ENCODE data around the gene SYT14.
"Not testable (repeated sequence)": the region's sequence is repeated elsewhere in the genome, so short reads cannot be mapped to it uniquely, and the experiment has no call there.

Gene SYT14

GRCh38 chr1:210025870-210026269 lies 87.9 kb downstream of the SYT14 start:
- DNase-seq (ENCODE audit: low read depth in 3 of 3): no peak

- no peak for DNase-seq (ENCODE audit: low read depth in 3 of 3)
These were observed 90.0 kb downstream of the SYT14 start for GRCh38 chr1:210027994-210028393.

- DNase-seq (ENCODE audit: low read depth in 3 of 3): no peak
These were observed 93.5 kb downstream of the SYT14 start for GRCh38 chr1:210031473-210031872.

- no peak for DNase-seq (ENCODE audit: low read depth in 3 of 3)
These were observed 105.0 kb downstream of the SYT14 start for GRCh38 chr1:210043058-210043457.

- no peak for DNase-seq (ENCODE audit: low read depth in 3 of 3)
These were observed 111.6 kb downstream of the SYT14 start for GRCh38 chr1:210049616-210050015.

GRCh38 chr1:210050491-210050890 lies 112.5 kb downstream of the SYT14 start:
- DNase-seq (ENCODE audit: low read depth in 3 of 3): not testable (repeated sequence)

GRCh38 chr1:210053126-210053525 lies 115.1 kb downstream of the SYT14 start:
- no peak for DNase-seq (ENCODE audit: low read depth in 3 of 3)

GRCh38 chr1:210057593-210057992 lies 119.6 kb downstream of the SYT14 start:
- DNase-seq (ENCODE audit: low read depth in 3 of 3): no peak

- DNase-seq (ENCODE audit: low read depth in 3 of 3): no peak
These were observed 124.0 kb downstream of the SYT14 start for GRCh38 chr1:210061992-210062391.

GRCh38 chr1:210070531-210070930 lies 132.5 kb downstream of the SYT14 start:
- no peak for DNase-seq (ENCODE audit: low read depth in 3 of 3)

GRCh38 chr1:210072129-210072528 lies 134.1 kb downstream of the SYT14 start:
- no peak for DNase-seq (ENCODE audit: low read depth in 3 of 3)

- no peak for DNase-seq (ENCODE audit: low read depth in 3 of 3)
These were observed 135.0 kb downstream of the SYT14 start for GRCh38 chr1:210072896-210073504.

GRCh38 chr1:210074904-210075303 lies 136.9 kb downstream of the SYT14 start:
- no peak for DNase-seq (ENCODE audit: low read depth in 3 of 3)

- no peak for DNase-seq (ENCODE audit: low read depth in 3 of 3)
These were observed 138.6 kb downstream of the SYT14 start for GRCh38 chr1:210076620-210077019.

- no peak for DNase-seq (ENCODE audit: low read depth in 3 of 3)
These were observed 143.5 kb downstream of the SYT14 start for GRCh38 chr1:210081494-210081893.

GRCh38 chr1:210085359-210085758 lies 147.3 kb downstream of the SYT14 start:
- DNase-seq (ENCODE audit: low read depth in 3 of 3): no peak

GRCh38 chr1:210087058-210087457 lies 149.0 kb downstream of the SYT14 start:
- no peak for DNase-seq (ENCODE audit: low read depth in 3 of 3)

GRCh38 chr1:210089855-210090254 lies 151.8 kb downstream of the SYT14 start:
- no peak for DNase-seq (ENCODE audit: low read depth in 3 of 3)

- DNase-seq (ENCODE audit: low read depth in 3 of 3): no peak
These were observed 154.3 kb downstream of the SYT14 start for GRCh38 chr1:210092366-210092765.

- no peak for DNase-seq (ENCODE audit: low read depth in 3 of 3)
These were observed 155.4 kb downstream of the SYT14 start for GRCh38 chr1:210093461-210093860.

GRCh38 chr1:210098356-210098755 lies 160.3 kb downstream of the SYT14 start:
- DNase-seq (ENCODE audit: low read depth in 3 of 3): no peak

- no peak for DNase-seq (ENCODE audit: low read depth in 3 of 3)
These were observed 161.9 kb downstream of the SYT14 start for GRCh38 chr1:210099921-210100320.

- no peak for DNase-seq (ENCODE audit: low read depth in 3 of 3)
These were observed 166.1 kb downstream of the SYT14 start for GRCh38 chr1:210104103-210104502.

GRCh38 chr1:210112906-210113305 lies 174.9 kb downstream of the SYT14 start:
- not testable (repeated sequence) for DNase-seq (ENCODE audit: low read depth in 3 of 3)
